Measurements from ENCODE around the gene TPSD1. TPM values are rescaled to one million over a fixed set of nuclear protein-coding genes. Genes with fewer than 3 reads are reported as not detected.

TPSD1 gene
- polyA plus RNA-seq, 1 donor (not counting 4 experiments of a cell fraction or from before 2014, with no cell fraction given) = not detected

GRCh38 chr16:1274767-1275166 is 18.9 kb downstream of the TPSD1 start:
- H3K4me2 ChIP-seq (ENCODE audit: control insufficient read depth, extremely low read depth, insufficient read depth, low read depth, low read length) = no peak overlapping the region
- no peaks in the 10 kb centered on the region for H3K79me2 ChIP-seq (ENCODE audit: control insufficient read depth, insufficient read depth, low read length)
- TF ChIP-seq EZH2 (IDR thresholded peaks at IDR 0.05; ENCODE audit: low read length) = no peak
- no peak for TF ChIP-seq CTCF (optimal IDR thresholded peaks at IDR 0.05 in 1 of 3, IDR thresholded peaks at IDR 0.05 in 1 of 3, conservative IDR thresholded peaks at IDR 0.05 in 1 of 3; ENCODE audit: extremely low read depth in 1 of 3, insufficient read depth in 2 of 3, low read length in 3 of 3)
- DNase-seq (ENCODE audit: low read depth, low spot score) (no peak), FAIRE-seq (no peak)
- no peak overlapping the region for H2AFZ ChIP-seq (ENCODE audit: control insufficient read depth, low read length)
- no peak overlapping the region for H3K9ac ChIP-seq (ENCODE audit: control insufficient read depth, extremely low read depth, insufficient read depth, low read length)
- H3K27me3 ChIP-seq (ENCODE audit: control insufficient read depth, extremely low read depth, insufficient read depth, low read length) = peaks cover 9% of the 10 kb centered on the region
- no peak overlapping the region for H3K4me3 ChIP-seq (ENCODE audit: control insufficient read depth in 2 of 3, extremely low read depth in 1 of 3, insufficient read depth in 2 of 3, low read depth in 1 of 3, low read length in 3 of 3)
- no peaks in the 10 kb centered on the region for H3K9me3 ChIP-seq (ENCODE audit: control insufficient read depth, low read depth, low read length)
- dilution Hi-C loops (cut with MboI; ENCODE audit: extremely low pct_ligation_motif_present, low sequenced_read_pairs) = no loop called here
- H3K9me1 ChIP-seq (ENCODE audit: control insufficient read depth, extremely low read depth, insufficient read depth, low read length) = no peaks in the 10 kb centered on the region
- no peaks in the 10 kb centered on the region for H3K4me1 ChIP-seq (ENCODE audit: control insufficient read depth, extremely low read depth, insufficient read depth, low read length)
- no peaks in the 10 kb centered on the region for H3K36me3 ChIP-seq (ENCODE audit: control insufficient read depth in 2 of 2, extremely low read depth in 1 of 2, insufficient read depth in 2 of 2, low read length in 2 of 2)
- H4K20me1 ChIP-seq (ENCODE audit: control insufficient read depth, extremely low read depth, insufficient read depth, low read length) = no peaks in the 10 kb centered on the region
- H3K27ac ChIP-seq (ENCODE audit: control insufficient read depth, insufficient read depth, low read length) = no peak overlapping the region

- H3K27ac ChIP-seq (ENCODE audit: control insufficient read depth, insufficient read depth, low read length) = no peak overlapping the region
- TF ChIP-seq EZH2 (IDR thresholded peaks at IDR 0.05; ENCODE audit: low read length) = no peak
- no peak for TF ChIP-seq CTCF (optimal IDR thresholded peaks at IDR 0.05 in 1 of 3, IDR thresholded peaks at IDR 0.05 in 1 of 3, conservative IDR thresholded peaks at IDR 0.05 in 1 of 3; ENCODE audit: extremely low read depth in 1 of 3, insufficient read depth in 2 of 3, low read length in 3 of 3)
- H3K27me3 ChIP-seq (ENCODE audit: control insufficient read depth, extremely low read depth, insufficient read depth, low read length) = peaks cover 9% of the 10 kb centered on the region
- no peak overlapping the region for H3K4me2 ChIP-seq (ENCODE audit: control insufficient read depth, extremely low read depth, insufficient read depth, low read depth, low read length)
- no peak for DNase-seq (ENCODE audit: low read depth, low spot score)
- H4K20me1 ChIP-seq (ENCODE audit: control insufficient read depth, extremely low read depth, insufficient read depth, low read length) = no peaks in the 10 kb centered on the region
- no peaks in the 10 kb centered on the region for H3K36me3 ChIP-seq (ENCODE audit: control insufficient read depth in 2 of 2, extremely low read depth in 1 of 2, insufficient read depth in 2 of 2, low read length in 2 of 2)
- H2AFZ ChIP-seq (ENCODE audit: control insufficient read depth, low read length) = no peak overlapping the region
- no peaks in the 10 kb centered on the region for H3K9me3 ChIP-seq (ENCODE audit: control insufficient read depth, low read depth, low read length)
- no peak overlapping the region for H3K9ac ChIP-seq (ENCODE audit: control insufficient read depth, extremely low read depth, insufficient read depth, low read length)
- H3K9me1 ChIP-seq (ENCODE audit: control insufficient read depth, extremely low read depth, insufficient read depth, low read length) = no peaks in the 10 kb centered on the region
- H3K4me3 ChIP-seq (ENCODE audit: control insufficient read depth in 2 of 3, extremely low read depth in 1 of 3, insufficient read depth in 2 of 3, low read depth in 1 of 3, low read length in 3 of 3) = no peak overlapping the region
- H3K4me1 ChIP-seq (ENCODE audit: control insufficient read depth, extremely low read depth, insufficient read depth, low read length) = no peaks in the 10 kb centered on the region
- dilution Hi-C loops (cut with MboI; ENCODE audit: extremely low pct_ligation_motif_present, low sequenced_read_pairs) = no loop called here
- no peaks in the 10 kb centered on the region for H3K79me2 ChIP-seq (ENCODE audit: control insufficient read depth, insufficient read depth, low read length)
- FAIRE-seq = no peak
Observed at GRCh38 chr16:1275791-1276579, 20.1 kb downstream of the TPSD1 start.
